Measurements from ENCODE around the gene DDIT3.

DDIT3 gene

GRCh38 chr12:57539134-57539768 lies 18.9 kb upstream of the DDIT3 start:
- TF ChIP-seq CTCF (conservative IDR thresholded peaks at IDR 0.05; ENCODE audit: control insufficient read depth, insufficient read depth, low read depth, low read length), result no peak
- DNase-seq (ENCODE audit: low read depth), result no peak
- no peak overlapping the region for H3K4me3 ChIP-seq (ENCODE audit: control insufficient read depth, low read depth, low read length)

GRCh38 chr12:57536597-57536942 lies 16.3 kb upstream of the DDIT3 start:
- DNase-seq (ENCODE audit: low read depth), result no peak
- no peak overlapping the region for H3K4me3 ChIP-seq (ENCODE audit: control insufficient read depth, low read depth, low read length)
- TF ChIP-seq CTCF (conservative IDR thresholded peaks at IDR 0.05; ENCODE audit: control insufficient read depth, insufficient read depth, low read depth, low read length), result no peak

GRCh38 chr12:57535764-57536596 lies 15.7 kb upstream of the DDIT3 start:
- no peak for TF ChIP-seq CTCF (conservative IDR thresholded peaks at IDR 0.05; ENCODE audit: control insufficient read depth, insufficient read depth, low read depth, low read length)
- DNase-seq (ENCODE audit: low read depth), result no peak
- no peak overlapping the region for H3K4me3 ChIP-seq (ENCODE audit: control insufficient read depth, low read depth, low read length)

GRCh38 chr12:57534991-57535543 lies 14.8 kb upstream of the DDIT3 start:
- no peak overlapping the region for H3K4me3 ChIP-seq (ENCODE audit: control insufficient read depth, low read depth, low read length)
- no peak for TF ChIP-seq CTCF (conservative IDR thresholded peaks at IDR 0.05; ENCODE audit: control insufficient read depth, insufficient read depth, low read depth, low read length)
- DNase-seq (ENCODE audit: low read depth), result no peak

- no peak overlapping the region for H3K4me3 ChIP-seq (ENCODE audit: control insufficient read depth, low read depth, low read length)
- no peak for DNase-seq (ENCODE audit: low read depth)
- no peak for TF ChIP-seq CTCF (conservative IDR thresholded peaks at IDR 0.05; ENCODE audit: control insufficient read depth, insufficient read depth, low read depth, low read length)
These were observed 13.9 kb upstream of the DDIT3 start for GRCh38 chr12:57534250-57534649.

- H3K4me3 ChIP-seq (ENCODE audit: control insufficient read depth, low read depth, low read length), result no peak overlapping the region
- no peak for DNase-seq (ENCODE audit: low read depth)
- no peak for TF ChIP-seq CTCF (conservative IDR thresholded peaks at IDR 0.05; ENCODE audit: control insufficient read depth, insufficient read depth, low read depth, low read length)
These were observed 12.8 kb upstream of the DDIT3 start for GRCh38 chr12:57533108-57533507.
